ENCODE data around the gene NAP1L1.
A peak's percentile ranks its signal among the peaks of the same experiment; 100 is the strongest.

NAP1L1 gene, protein sequence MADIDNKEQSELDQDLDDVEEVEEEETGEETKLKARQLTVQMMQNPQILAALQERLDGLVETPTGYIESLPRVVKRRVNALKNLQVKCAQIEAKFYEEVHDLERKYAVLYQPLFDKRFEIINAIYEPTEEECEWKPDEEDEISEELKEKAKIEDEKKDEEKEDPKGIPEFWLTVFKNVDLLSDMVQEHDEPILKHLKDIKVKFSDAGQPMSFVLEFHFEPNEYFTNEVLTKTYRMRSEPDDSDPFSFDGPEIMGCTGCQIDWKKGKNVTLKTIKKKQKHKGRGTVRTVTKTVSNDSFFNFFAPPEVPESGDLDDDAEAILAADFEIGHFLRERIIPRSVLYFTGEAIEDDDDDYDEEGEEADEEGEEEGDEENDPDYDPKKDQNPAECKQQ

GRCh38 chr12:76083904-76084862 is at the start of gene NAP1L1:
TSS of gene NAP1L1 (minus strand) at chr12:76084685. CDS start at chr12:76074219, 10,466 bp downstream.
- TF ChIP-seq, protein P1, sequence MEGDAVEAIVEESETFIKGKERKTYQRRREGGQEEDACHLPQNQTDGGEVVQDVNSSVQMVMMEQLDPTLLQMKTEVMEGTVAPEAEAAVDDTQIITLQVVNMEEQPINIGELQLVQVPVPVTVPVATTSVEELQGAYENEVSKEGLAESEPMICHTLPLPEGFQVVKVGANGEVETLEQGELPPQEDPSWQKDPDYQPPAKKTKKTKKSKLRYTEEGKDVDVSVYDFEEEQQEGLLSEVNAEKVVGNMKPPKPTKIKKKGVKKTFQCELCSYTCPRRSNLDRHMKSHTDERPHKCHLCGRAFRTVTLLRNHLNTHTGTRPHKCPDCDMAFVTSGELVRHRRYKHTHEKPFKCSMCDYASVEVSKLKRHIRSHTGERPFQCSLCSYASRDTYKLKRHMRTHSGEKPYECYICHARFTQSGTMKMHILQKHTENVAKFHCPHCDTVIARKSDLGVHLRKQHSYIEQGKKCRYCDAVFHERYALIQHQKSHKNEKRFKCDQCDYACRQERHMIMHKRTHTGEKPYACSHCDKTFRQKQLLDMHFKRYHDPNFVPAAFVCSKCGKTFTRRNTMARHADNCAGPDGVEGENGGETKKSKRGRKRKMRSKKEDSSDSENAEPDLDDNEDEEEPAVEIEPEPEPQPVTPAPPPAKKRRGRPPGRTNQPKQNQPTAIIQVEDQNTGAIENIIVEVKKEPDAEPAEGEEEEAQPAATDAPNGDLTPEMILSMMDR (IDR thresholded peaks at IDR 0.05; ENCODE audit: low read depth, low read length, missing control alignments) = no peak
- peak; percentile 93 for DNase-seq (ENCODE audit: low read depth)
- peak within 1 kb of the TSS; percentile 79 for H3K4me3 ChIP-seq (ENCODE audit: low read depth, low read length)

DNA sequence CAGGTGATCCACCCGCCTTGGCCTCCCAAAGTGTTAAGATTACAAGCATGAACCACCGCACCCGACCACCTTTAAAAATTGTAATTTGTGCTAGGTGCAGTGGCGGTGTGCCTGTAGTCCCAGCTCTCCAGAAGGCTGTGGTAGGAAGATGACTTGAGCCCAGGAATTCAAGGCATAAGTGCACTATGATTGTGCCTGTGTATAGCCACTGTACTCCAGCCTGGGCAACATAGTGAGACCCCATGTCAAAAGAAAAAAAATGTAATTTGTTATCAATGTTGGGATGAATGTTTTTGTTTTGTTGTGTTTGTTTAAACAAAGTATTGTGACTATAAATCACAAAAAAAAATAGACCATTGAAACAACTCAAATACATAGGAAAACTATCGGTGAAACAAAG is 43.1 kb upstream of the NAP1L1 start:
- TF ChIP-seq, protein P1 (IDR thresholded peaks at IDR 0.05; ENCODE audit: low read depth, low read length, missing control alignments) = no peak
- no peak for DNase-seq (ENCODE audit: low read depth)

DNA sequence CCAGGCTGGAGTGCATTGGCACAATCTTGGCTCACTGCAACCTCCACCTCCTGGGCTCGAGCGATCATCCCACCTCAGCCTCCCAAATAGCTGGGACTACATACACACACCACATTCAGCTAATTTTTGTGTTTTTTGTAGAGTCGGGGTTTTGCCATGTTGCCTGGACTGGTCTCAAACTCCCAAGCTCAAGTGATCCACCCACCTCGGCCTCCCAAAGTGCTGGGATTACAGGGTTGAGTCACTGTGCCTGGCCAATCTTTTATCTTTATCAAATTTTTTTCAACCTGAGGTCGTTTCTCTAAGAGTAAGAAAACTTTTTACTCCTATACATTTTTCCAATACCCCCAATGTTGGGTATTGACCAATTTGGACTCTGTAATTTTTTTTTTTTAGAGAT is 40.0 kb upstream of the NAP1L1 start:
- TF ChIP-seq, protein P1 (IDR thresholded peaks at IDR 0.05; ENCODE audit: low read depth, low read length, missing control alignments) = no peak
- H3K4me3 ChIP-seq (ENCODE audit: low read depth, low read length) = no peak overlapping the region
- no peak for DNase-seq (ENCODE audit: low read depth)

More for the DNA sequence above, 43.1 kb upstream of the NAP1L1 start:
- no peak overlapping the region for H3K4me3 ChIP-seq (ENCODE audit: low read depth, low read length)

DNA sequence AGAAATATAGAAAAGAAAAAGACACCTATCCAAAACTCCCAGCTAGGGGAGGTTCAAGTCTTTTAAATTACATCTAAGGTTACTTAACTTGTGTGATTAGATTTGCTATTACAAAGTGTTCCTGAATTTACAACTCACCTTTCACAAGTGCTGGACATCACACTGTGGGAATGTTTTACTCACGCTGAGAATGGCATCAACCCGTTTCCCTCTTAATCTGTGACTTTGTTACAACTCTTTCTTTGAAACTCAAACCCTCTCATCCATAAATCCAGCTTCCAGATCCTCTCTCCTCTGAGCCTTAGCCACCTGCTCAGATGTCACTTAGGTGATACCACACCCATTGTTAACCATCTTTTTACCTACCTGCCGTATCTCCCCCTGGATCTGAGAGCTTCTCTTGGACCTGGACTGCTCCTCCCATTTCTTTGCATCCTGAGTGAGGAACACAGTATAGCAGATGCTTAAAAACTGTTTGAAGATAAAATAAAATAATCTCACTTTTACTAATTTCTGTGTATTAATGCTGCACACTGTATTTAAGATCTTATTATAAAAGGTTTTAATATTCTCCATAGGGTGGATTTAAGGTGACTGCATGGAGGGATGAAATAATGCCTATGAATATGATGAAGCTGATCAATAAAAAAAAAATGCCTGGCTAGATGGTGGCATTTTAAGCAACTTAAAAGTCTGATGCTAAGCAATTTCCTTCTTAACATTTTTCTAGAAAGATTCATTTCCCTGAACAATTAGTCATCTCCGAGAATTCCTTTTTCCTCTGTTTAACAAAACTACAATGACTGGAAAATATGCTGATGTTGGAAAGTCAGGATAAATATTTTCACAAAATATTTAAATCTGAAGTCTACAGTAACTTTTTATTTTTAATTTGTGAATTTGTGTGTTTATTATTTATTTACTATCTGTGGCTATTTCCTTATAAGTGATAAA is 39.1 kb upstream of the NAP1L1 start:
- TF ChIP-seq, protein P1 (IDR thresholded peaks at IDR 0.05; ENCODE audit: low read depth, low read length, missing control alignments) = no peak
- no peak overlapping the region for H3K4me3 ChIP-seq (ENCODE audit: low read depth, low read length)
- DNase-seq (ENCODE audit: low read depth) = no peak

DNA sequence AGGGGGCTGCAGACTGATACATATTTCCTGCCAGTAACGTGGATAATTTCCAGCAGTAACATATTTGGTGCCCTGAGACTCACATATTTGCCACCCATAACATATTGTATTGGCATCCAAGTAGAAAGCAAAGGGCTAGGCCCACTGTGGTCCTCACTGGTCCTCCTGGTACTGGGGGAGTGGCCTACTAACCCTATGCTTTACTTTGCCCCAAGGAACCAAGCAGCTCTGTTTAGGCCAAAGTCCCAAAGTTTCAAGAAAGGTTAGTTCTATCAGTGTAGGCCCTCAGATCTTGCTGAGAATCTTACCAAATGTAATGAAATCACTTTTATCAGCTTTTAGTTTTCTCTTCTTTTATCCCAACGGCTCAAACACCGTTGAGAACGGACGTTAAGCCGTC is 35.4 kb upstream of the NAP1L1 start:
- no peak for DNase-seq (ENCODE audit: low read depth)
- TF ChIP-seq, protein P1 (IDR thresholded peaks at IDR 0.05; ENCODE audit: low read depth, low read length, missing control alignments) = no peak
- H3K4me3 ChIP-seq (ENCODE audit: low read depth, low read length) = no peak overlapping the region

GRCh38 chr12:76117751-76118150 is 33.3 kb upstream of the NAP1L1 start:
- TF ChIP-seq, protein P1 (IDR thresholded peaks at IDR 0.05; ENCODE audit: low read depth, low read length, missing control alignments) = no peak
- no peak for DNase-seq (ENCODE audit: low read depth)
- no peak overlapping the region for H3K4me3 ChIP-seq (ENCODE audit: low read depth, low read length)
